GM12892 (cell line): ENCODE data around the gene FTCDNL1.

ENCODE experiments used
- POLR2A ChIP-seq: IDR thresholded peaks from 2 replicates; pipeline ENCODE4 v1.6.1; 2011; ENCODE audit warnings: low read depth, low read length, control low read depth
- TAF1 ChIP-seq: IDR thresholded peaks from 2 replicates; pipeline ENCODE4 v1.6.1; 2011; ENCODE audit warnings: low read depth, mild to moderate bottlenecking, control low read depth, low read length, borderline replicate concordance

DNA sequence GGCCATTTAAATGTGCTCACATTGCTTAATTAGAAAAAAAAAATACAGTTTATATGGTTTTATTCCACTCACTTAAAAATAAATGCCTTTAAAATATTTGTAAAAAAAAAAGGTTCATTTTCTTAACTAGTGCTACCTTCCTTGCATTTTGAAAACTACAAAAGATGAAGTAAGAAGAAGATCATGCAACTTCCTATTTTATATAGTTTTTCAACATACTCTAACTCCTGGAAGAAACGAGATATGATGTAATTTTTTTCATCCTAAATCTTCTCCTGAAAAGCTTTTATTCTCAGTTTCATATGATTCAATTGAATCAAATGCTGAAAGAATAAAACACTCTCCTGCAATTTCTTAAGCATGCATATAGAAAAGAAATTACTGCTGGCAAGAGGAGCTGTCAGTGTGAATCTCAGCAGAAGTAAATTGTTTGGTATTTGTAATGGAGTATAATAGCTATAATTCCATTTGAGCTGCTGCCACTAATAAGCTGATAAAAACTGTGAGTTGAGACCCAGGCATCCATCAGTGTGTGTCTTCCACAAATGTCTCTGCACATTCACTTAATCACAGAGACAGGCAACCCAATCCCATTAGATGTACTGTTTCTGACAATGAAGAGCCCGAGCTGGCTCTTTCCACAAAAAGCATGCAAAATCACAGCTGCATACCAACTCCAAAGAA lies 3.7 kb downstream of the FTCDNL1 start:
- TF ChIP-seq POLR2A, result no peak
- no peak for TF ChIP-seq TAF1
